ENCODE data around the gene PHACTR4. TPM values are rescaled to one million over a fixed set of nuclear protein-coding genes. Genes with fewer than 3 reads are reported as not detected.

The PHACTR4 gene
- total and polyA plus RNA-seq, 2 of the 4 experiments (the other 2 are of a cell fraction), result 7.5 to 15.0 TPM

GRCh38 chr1:28516518-28516956 lies 147.0 kb downstream of the PHACTR4 start:
- H4K5ac ChIP-seq (ENCODE audit: low read depth, low read length), result no peak overlapping the region
- H3K27ac ChIP-seq (ENCODE audit: insufficient read depth, low read length), result no peak overlapping the region
- H3K4me2 ChIP-seq (ENCODE audit: low read depth, low read length), result no peak overlapping the region
- BruUV-seq (replicated peaks), result no TSS peak
- DNase-seq, result no peak
- no peak overlapping the region for H3K56ac ChIP-seq (ENCODE audit: extremely low read depth, insufficient read depth, low read length)
- no peak overlapping the region for H4K8ac ChIP-seq (ENCODE audit: low read depth in 2 of 2, low read length in 2 of 2)
- ChIA-PET POLR2A (ENCODE audit: unreplicated experiment) (interaction anchor here (0.6 kb wide), 1 partner anchor 86 kb away, joined by 4 read pairs; no protein-coding TSS in a partner anchor), CTCF (interaction anchor here (0.6 to 1.9 kb wide), 6 partner anchors 9 to 296 kb away, joined by 3 to 7 read pairs (median 4); no protein-coding TSS in a partner anchor)
- no peak overlapping the region for H3K14ac ChIP-seq (replicated peaks; ENCODE audit: low read depth, low read length)
- H2AFZ ChIP-seq (replicated peaks; ENCODE audit: low read length, poor library complexity), result no peak overlapping the region
- H3K23ac ChIP-seq (ENCODE audit: low read depth, low read length), result no peak overlapping the region
- no peak overlapping the region for H2BK120ac ChIP-seq (ENCODE audit: low read depth, low read length)
- no peak overlapping the region for H2BK20ac ChIP-seq (ENCODE audit: low read depth, low read length)
- no peak overlapping the region for H3K18ac ChIP-seq (ENCODE audit: low read depth, low read length)
- H2BK5ac ChIP-seq (ENCODE audit: low read depth, low read length, poor library complexity, severe bottlenecking), result no peak overlapping the region
- peaks cover 17 to 36% of the 10 kb centered on the region in 2 experiments for H3K79me1 ChIP-seq (ENCODE audit: low read depth in 1 of 2, low read length in 2 of 2)
- H3K9me1 ChIP-seq (ENCODE audit: insufficient read depth, low read length), result no peaks in the 10 kb centered on the region; the same call in 1 of the 2 replicates
- H2AK5ac ChIP-seq (ENCODE audit: low read depth, low read length), result no peak overlapping the region
- in situ Hi-C loops (cut with MboI; ENCODE audit: low sequenced_read_pairs) (loop anchor here (5.0 kb wide), 1 partner anchor 86 kb away; no protein-coding TSS in a partner anchor), dilution Hi-C loops (cut with HindIII; ENCODE audit: low sequenced_read_pairs, unreplicated experiment) (no loop called here), intact Hi-C loops (cut with micrococcal nuclease) (loop anchor here (5.0 kb wide), 2 partner anchors 66 to 361 kb away; no protein-coding TSS in a partner anchor)
- H3K4ac ChIP-seq (ENCODE audit: low read depth, low read length), result no peak overlapping the region
- no peak overlapping the region for H2AK9ac ChIP-seq (replicated peaks; ENCODE audit: low read depth, low read length, poor library complexity)
- WGBS, 2 experiments (ENCODE audit: extremely low coverage in 2 of 2, insufficient read length in 1 of 2), result 100% methylated on average over 1 of the region's 1 CpG; no CpG with 5 or more reads in 1 of the 2 experiments
- no peak overlapping the region for H3K9ac ChIP-seq (ENCODE audit: low read depth, low read length)
- H4K91ac ChIP-seq (ENCODE audit: insufficient read depth, low read depth, low read length), result no peak overlapping the region
- peaks cover 75% of the 10 kb centered on the region for H4K20me1 ChIP-seq (ENCODE audit: insufficient read depth, low read length)
- TF ChIP-seq BHLHE40 (IDR thresholded peaks at IDR 0.05; ENCODE audit: low read depth, low read length) (no peak), POLR2A (IDR thresholded peaks at IDR 0.05; ENCODE audit: low read depth, low read length) (0 out of 2 replicates have a peak, but pooled peaks have one; percentile 0)
- no peak overlapping the region for H2BK15ac ChIP-seq (ENCODE audit: low read depth, low read length)
- no peak overlapping the region for H3K4me3 ChIP-seq (ENCODE audit: insufficient read depth, low read depth, low read length)
- no peak for ATAC-seq (ENCODE audit: low read depth)
- H3K4me1 ChIP-seq (ENCODE audit: control insufficient read depth, insufficient read depth, low read length), result peaks cover 9% of the 10 kb centered on the region
- no peaks in the 10 kb centered on the region for H3K27me3 ChIP-seq (ENCODE audit: control insufficient read depth, insufficient read depth, low read length)
- no peaks in the 10 kb centered on the region for H3K9me3 ChIP-seq (ENCODE audit: control insufficient read depth, insufficient read depth, low read length)
- H3K36me3 ChIP-seq (ENCODE audit: control insufficient read depth, insufficient read depth, low read length), result peaks cover 10% of the 10 kb centered on the region
